ENCODE results near the gene NIPAL1.
"Not testable (repeated sequence)": the region's sequence is repeated elsewhere in the genome, so short reads cannot be mapped to it uniquely, and the experiment has no call there.

Gene NIPAL1

GRCh38 chr4:48016141-48017107, at the start of gene NIPAL1, which contains the start of gene CNGA1:
Gene NIPAL1, plus strand, starts transcription at chr4:48016772. Its CDS starts 68 bp downstream, at chr4:48016840.
Gene CNGA1, minus strand, starts transcription at chr4:48016681. Its CDS starts 63,992 bp downstream, at chr4:47952689.
- peak; percentile 13 for DNase-seq

- DNase-seq = no peak
Measured at GRCh38 chr4:47968847-47969246, 47.7 kb upstream of the NIPAL1 start.

- DNase-seq = no peak
Measured at GRCh38 chr4:47972181-47972580, 44.4 kb upstream of the NIPAL1 start.

GRCh38 chr4:47972721-47973120, 43.9 kb upstream of the NIPAL1 start:
- no peak for DNase-seq

GRCh38 chr4:47974566-47974965, 42.0 kb upstream of the NIPAL1 start:
- no peak for DNase-seq

GRCh38 chr4:47990145-47990544, 26.4 kb upstream of the NIPAL1 start:
- DNase-seq = no peak

- DNase-seq = not testable (repeated sequence)
Measured at GRCh38 chr4:47992475-47992874, 24.1 kb upstream of the NIPAL1 start.

GRCh38 chr4:47996021-47996420, 20.6 kb upstream of the NIPAL1 start:
- no peak for DNase-seq

GRCh38 chr4:48002267-48002666, 14.3 kb upstream of the NIPAL1 start:
- DNase-seq = no peak

- not testable (repeated sequence) for DNase-seq
Measured at GRCh38 chr4:48003568-48003967, 13.0 kb upstream of the NIPAL1 start.

- DNase-seq = no peak
Measured at GRCh38 chr4:48005781-48006180, 10.8 kb upstream of the NIPAL1 start.

- DNase-seq = no peak
Measured at GRCh38 chr4:48008021-48008596, 8.5 kb upstream of the NIPAL1 start.

- DNase-seq = not testable (repeated sequence)
Measured at GRCh38 chr4:48010906-48011305, 5.7 kb upstream of the NIPAL1 start.

GRCh38 chr4:48011722-48012121, 4.8 kb upstream of the NIPAL1 start:
- no peak for DNase-seq

- DNase-seq = no peak
Measured at GRCh38 chr4:48012824-48013223, 3.7 kb upstream of the NIPAL1 start.

- DNase-seq = no peak
Measured at GRCh38 chr4:48015216-48015615, 1.4 kb upstream of the NIPAL1 start.

- DNase-seq = no peak
Measured at GRCh38 chr4:48015678-48016077, 894 bp upstream of the NIPAL1 start.

GRCh38 chr4:48017108-48017571, 568 bp downstream of the NIPAL1 start:
- DNase-seq = peak; percentile 30

- no peak for DNase-seq
Measured at GRCh38 chr4:48018112-48018511, 1.5 kb downstream of the NIPAL1 start.

GRCh38 chr4:48021100-48021499, 4.5 kb downstream of the NIPAL1 start:
- DNase-seq = no peak

GRCh38 chr4:48022192-48022799, 5.7 kb downstream of the NIPAL1 start:
- DNase-seq = no peak

- no peak for DNase-seq
Measured at GRCh38 chr4:48024522-48024921, 8.0 kb downstream of the NIPAL1 start.

GRCh38 chr4:48025005-48025404, 8.4 kb downstream of the NIPAL1 start:
- no peak for DNase-seq

GRCh38 chr4:48027653-48028052, 11.1 kb downstream of the NIPAL1 start:
- DNase-seq = no peak

All from HCEC 1CT (cell line).